ENCODE results near the gene POLQ.

Gene POLQ

DNA sequence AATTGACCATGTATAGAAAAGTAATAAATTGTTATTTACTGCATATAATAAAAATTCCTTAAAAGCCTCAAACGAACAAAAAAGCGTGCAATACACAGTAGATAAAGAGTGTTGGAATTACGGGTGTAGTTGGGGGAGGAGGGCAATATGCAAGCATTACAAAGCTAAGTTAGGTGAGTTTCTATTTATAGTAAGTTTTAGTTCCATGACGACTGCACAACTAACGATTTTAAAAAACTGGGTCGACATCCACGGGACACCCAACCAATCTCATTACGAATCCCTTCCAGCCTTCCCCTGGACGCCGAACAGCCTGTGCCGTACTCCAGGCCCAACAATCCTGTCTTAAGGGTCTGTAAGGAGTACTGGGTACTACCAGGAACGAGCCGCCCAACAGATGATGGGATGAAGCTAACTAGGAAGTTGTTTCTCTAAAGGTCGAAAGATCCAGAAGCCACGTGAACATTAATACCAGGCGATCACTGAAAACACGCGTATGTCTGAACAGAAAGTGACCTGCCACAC is 677 bp downstream of the POLQ start:
- POLR2A ChIA-PET: no interaction called here
- Histone ChIP-seq H3K27me3 (replicated peaks in 2 of 5; ENCODE audit: control insufficient read depth in 4 of 5, insufficient read depth in 5 of 5, low read length in 4 of 5) (no peaks in the 10 kb centered on the region), H3K4me3 (ENCODE audit: control insufficient read depth in 1 of 7, extremely low read depth in 1 of 7, insufficient read depth in 4 of 7, low read depth in 2 of 7, low read length in 6 of 7) (peak overlapping the region; percentile 76 to 99 (median 94)), H3K4me1 (ENCODE audit: control extremely low read depth in 1 of 4, control insufficient read depth in 4 of 4, insufficient read depth in 4 of 4, low read length in 3 of 4) (peaks cover 5 to 20% (median 11%) of the 10 kb centered on the region in 4 experiments), H3K9me3 (ENCODE audit: control extremely low read depth in 1 of 5, control insufficient read depth in 4 of 5, insufficient read depth in 2 of 5, low read depth in 1 of 5, low read length in 4 of 5) (no peaks in the 10 kb centered on the region), H3K27ac (ENCODE audit: insufficient read depth in 1 of 2, low read depth in 1 of 2, low read length in 2 of 2, poor library complexity in 1 of 2, severe bottlenecking in 2 of 2) (peak overlapping the region in 1 of 2 experiments; percentile 59), H3K36me3 (ENCODE audit: control insufficient read depth in 4 of 4, insufficient read depth in 4 of 4, low read length in 3 of 4) (peaks cover 0 to 21% (median 5%) of the 10 kb centered on the region in 4 experiments)
- 7% methylated on average over 12 of the region's 18 CpGs for WGBS (ENCODE audit: insufficient coverage)
- CTCF ChIA-PET: interaction anchor here (1.2 kb wide), 1 partner anchor 15 kb away, joined by 5 read pairs; no protein-coding TSS in a partner anchor
- DNase-seq: peak in 1 of 3 donors; percentile 18

DNA sequence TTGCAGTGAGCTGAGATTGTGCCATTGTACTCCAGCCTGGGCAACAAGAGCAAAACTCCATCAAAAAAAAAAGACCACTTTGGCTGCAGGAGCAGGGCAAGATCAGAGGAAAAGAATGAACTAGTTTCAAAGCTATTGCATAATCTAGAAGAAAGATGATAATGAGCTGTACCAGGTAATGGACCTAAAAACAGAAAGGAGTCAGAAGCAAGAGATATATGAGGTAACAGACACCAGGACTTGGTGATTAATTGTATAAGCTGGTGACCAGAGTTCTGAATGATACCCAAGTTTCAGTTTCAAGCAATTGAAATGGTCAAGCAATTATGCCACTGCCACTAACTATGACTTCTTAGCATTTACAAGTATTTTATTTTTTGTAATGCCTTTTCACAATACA is 2.9 kb downstream of the POLQ start:
- H3K27ac ChIP-seq (ENCODE audit: insufficient read depth in 1 of 2, low read depth in 1 of 2, low read length in 2 of 2, poor library complexity in 1 of 2, severe bottlenecking in 2 of 2): no peak overlapping the region
- POLR2A ChIA-PET: no interaction called here
- H3K9me3 ChIP-seq (ENCODE audit: control extremely low read depth in 1 of 5, control insufficient read depth in 4 of 5, insufficient read depth in 2 of 5, low read depth in 1 of 5, low read length in 4 of 5): no peaks in the 10 kb centered on the region
- no peak for DNase-seq
- H3K4me3 ChIP-seq (ENCODE audit: control insufficient read depth in 1 of 7, extremely low read depth in 1 of 7, insufficient read depth in 4 of 7, low read depth in 2 of 7, low read length in 6 of 7): no peak overlapping the region
- H3K36me3 ChIP-seq (ENCODE audit: control insufficient read depth in 4 of 4, insufficient read depth in 4 of 4, low read length in 3 of 4): peaks cover 5 to 35% (median 11%) of the 10 kb centered on the region in 4 experiments
- CTCF ChIA-PET: interaction anchor here (2.1 kb wide), 1 partner anchor 13 kb away, joined by 8 read pairs; no protein-coding TSS in a partner anchor
- no peaks in the 10 kb centered on the region for H3K27me3 ChIP-seq (replicated peaks in 2 of 5; ENCODE audit: control insufficient read depth in 4 of 5, insufficient read depth in 5 of 5, low read length in 4 of 5)
- H3K4me1 ChIP-seq (ENCODE audit: control extremely low read depth in 1 of 4, control insufficient read depth in 4 of 4, insufficient read depth in 4 of 4, low read length in 3 of 4): peaks cover 5 to 20% (median 11%) of the 10 kb centered on the region in 4 experiments

DNA sequence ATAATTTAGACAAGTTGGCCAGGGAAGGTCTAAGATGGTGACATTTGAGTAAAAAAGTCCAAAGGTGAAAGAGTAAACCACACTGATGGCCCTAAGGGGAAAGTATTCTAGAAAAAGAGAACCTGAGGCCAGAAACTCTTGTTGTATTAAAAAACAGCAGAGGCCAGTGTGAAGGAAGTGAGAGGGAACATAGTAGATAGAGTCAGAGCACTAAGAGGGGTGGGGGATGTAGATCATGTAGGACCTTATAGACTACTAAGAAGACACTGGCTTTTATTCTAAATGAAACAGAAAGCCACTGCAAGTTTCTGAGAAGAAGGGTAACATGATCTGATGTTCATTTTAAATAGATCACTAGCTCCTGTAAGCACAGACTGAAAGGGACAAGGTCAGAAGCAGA is 14.5 kb downstream of the POLQ start:
- H3K4me3 ChIP-seq (ENCODE audit: control insufficient read depth in 1 of 7, extremely low read depth in 1 of 7, insufficient read depth in 4 of 7, low read depth in 2 of 7, low read length in 6 of 7): no peak overlapping the region
- H3K27me3 ChIP-seq (replicated peaks in 2 of 5; ENCODE audit: control insufficient read depth in 4 of 5, insufficient read depth in 5 of 5, low read length in 4 of 5): no peaks in the 10 kb centered on the region
- H3K9me3 ChIP-seq (ENCODE audit: control extremely low read depth in 1 of 5, control insufficient read depth in 4 of 5, insufficient read depth in 2 of 5, low read depth in 1 of 5, low read length in 4 of 5): no peaks in the 10 kb centered on the region
- CTCF ChIA-PET: interaction anchor here (1.9 kb wide), 1 partner anchor 15 kb away, joined by 5 read pairs; the partner anchor contains the start of gene POLQ
- no peaks in the 10 kb centered on the region for H3K4me1 ChIP-seq (ENCODE audit: control extremely low read depth in 1 of 4, control insufficient read depth in 4 of 4, insufficient read depth in 4 of 4, low read length in 3 of 4)
- DNase-seq: no peak
- no peak overlapping the region for H3K27ac ChIP-seq (ENCODE audit: insufficient read depth in 1 of 2, low read depth in 1 of 2, low read length in 2 of 2, poor library complexity in 1 of 2, severe bottlenecking in 2 of 2)
- H3K36me3 ChIP-seq (ENCODE audit: control insufficient read depth in 4 of 4, insufficient read depth in 4 of 4, low read length in 3 of 4): peaks cover 4 to 53% (median 13%) of the 10 kb centered on the region in 4 experiments
- POLR2A ChIA-PET: no interaction called here

DNA sequence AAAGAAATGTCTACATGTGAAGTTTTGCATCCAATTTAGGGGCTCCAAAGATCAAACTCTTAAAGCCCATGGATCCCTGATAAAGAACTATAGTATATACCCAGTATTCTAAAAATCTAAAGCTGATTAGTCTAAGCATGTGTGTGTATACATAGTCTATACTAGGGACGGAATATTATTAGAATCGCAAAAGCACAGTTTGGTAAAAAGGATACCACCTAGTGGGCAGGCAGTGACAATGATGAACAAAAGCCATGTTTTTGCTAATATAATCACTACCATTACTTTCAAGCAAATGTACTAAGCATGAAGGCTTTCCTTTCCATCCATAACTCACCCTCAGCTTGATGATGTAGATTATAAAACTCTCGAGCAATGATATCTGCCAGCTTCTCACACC is 16.5 kb downstream of the POLQ start:
- H3K27me3 ChIP-seq (replicated peaks in 2 of 5; ENCODE audit: control insufficient read depth in 4 of 5, insufficient read depth in 5 of 5, low read length in 4 of 5): no peaks in the 10 kb centered on the region
- WGBS (ENCODE audit: insufficient coverage): no CpG with 5 or more reads among the region's 3 CpGs
- POLR2A ChIA-PET: no interaction called here
- H3K27ac ChIP-seq (ENCODE audit: insufficient read depth in 1 of 2, low read depth in 1 of 2, low read length in 2 of 2, poor library complexity in 1 of 2, severe bottlenecking in 2 of 2): no peak overlapping the region
- DNase-seq: peak in 2 of 3 donors; percentile 14 to 17
- H3K4me3 ChIP-seq (ENCODE audit: control insufficient read depth in 1 of 7, extremely low read depth in 1 of 7, insufficient read depth in 4 of 7, low read depth in 2 of 7, low read length in 6 of 7): no peak overlapping the region
- H3K36me3 ChIP-seq (ENCODE audit: control insufficient read depth in 4 of 4, insufficient read depth in 4 of 4, low read length in 3 of 4): peaks cover 2 to 51% (median 16%) of the 10 kb centered on the region in 4 experiments
- CTCF ChIA-PET: interaction anchor here (0.6 to 2.2 kb wide), 6 partner anchors 9 to 1259 kb away, joined by 3 to 8 read pairs (median 3); no protein-coding TSS in a partner anchor
- no peaks in the 10 kb centered on the region for H3K9me3 ChIP-seq (ENCODE audit: control extremely low read depth in 1 of 5, control insufficient read depth in 4 of 5, insufficient read depth in 2 of 5, low read depth in 1 of 5, low read length in 4 of 5)
- H3K4me1 ChIP-seq (ENCODE audit: control extremely low read depth in 1 of 4, control insufficient read depth in 4 of 4, insufficient read depth in 4 of 4, low read length in 3 of 4): no peaks in the 10 kb centered on the region

DNA sequence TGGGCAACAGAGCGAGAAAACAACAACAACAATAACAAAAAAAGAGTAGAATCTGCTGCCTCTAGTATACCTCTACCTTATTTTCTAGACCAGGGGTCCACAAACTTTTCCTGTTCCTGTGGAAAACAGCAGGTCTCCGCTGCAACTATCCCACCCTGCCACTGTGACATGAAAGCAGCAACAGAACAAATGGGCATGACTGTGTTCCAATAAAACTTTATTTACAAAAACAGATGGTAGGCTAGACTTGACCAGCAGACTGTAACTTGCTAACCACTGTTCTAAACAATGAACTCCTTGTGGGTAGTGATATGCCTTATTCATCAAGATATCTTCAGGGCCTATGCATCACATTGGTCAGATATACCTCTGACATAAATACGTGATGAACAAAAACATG is 25.3 kb downstream of the POLQ start:
- H3K4me1 ChIP-seq (ENCODE audit: control extremely low read depth in 1 of 4, control insufficient read depth in 4 of 4, insufficient read depth in 4 of 4, low read length in 3 of 4): no peaks in the 10 kb centered on the region
- peaks cover 16 to 63% (median 30%) of the 10 kb centered on the region in 4 experiments for H3K36me3 ChIP-seq (ENCODE audit: control insufficient read depth in 4 of 4, insufficient read depth in 4 of 4, low read length in 3 of 4)
- no peak for DNase-seq
- CTCF ChIA-PET: no interaction called here
- H3K4me3 ChIP-seq (ENCODE audit: control insufficient read depth in 1 of 7, extremely low read depth in 1 of 7, insufficient read depth in 4 of 7, low read depth in 2 of 7, low read length in 6 of 7): no peak overlapping the region
- no peak overlapping the region for H3K27ac ChIP-seq (ENCODE audit: insufficient read depth in 1 of 2, low read depth in 1 of 2, low read length in 2 of 2, poor library complexity in 1 of 2, severe bottlenecking in 2 of 2)
- POLR2A ChIA-PET: no interaction called here
- H3K27me3 ChIP-seq (replicated peaks in 2 of 5; ENCODE audit: control insufficient read depth in 4 of 5, insufficient read depth in 5 of 5, low read length in 4 of 5): no peaks in the 10 kb centered on the region
- H3K9me3 ChIP-seq (ENCODE audit: control extremely low read depth in 1 of 5, control insufficient read depth in 4 of 5, insufficient read depth in 2 of 5, low read depth in 1 of 5, low read length in 4 of 5): peaks cover 0 to 6% (median 5%) of the 10 kb centered on the region in 5 experiments
- 90% methylated on average over 2 of the region's 3 CpGs for WGBS (ENCODE audit: insufficient coverage)

DNA sequence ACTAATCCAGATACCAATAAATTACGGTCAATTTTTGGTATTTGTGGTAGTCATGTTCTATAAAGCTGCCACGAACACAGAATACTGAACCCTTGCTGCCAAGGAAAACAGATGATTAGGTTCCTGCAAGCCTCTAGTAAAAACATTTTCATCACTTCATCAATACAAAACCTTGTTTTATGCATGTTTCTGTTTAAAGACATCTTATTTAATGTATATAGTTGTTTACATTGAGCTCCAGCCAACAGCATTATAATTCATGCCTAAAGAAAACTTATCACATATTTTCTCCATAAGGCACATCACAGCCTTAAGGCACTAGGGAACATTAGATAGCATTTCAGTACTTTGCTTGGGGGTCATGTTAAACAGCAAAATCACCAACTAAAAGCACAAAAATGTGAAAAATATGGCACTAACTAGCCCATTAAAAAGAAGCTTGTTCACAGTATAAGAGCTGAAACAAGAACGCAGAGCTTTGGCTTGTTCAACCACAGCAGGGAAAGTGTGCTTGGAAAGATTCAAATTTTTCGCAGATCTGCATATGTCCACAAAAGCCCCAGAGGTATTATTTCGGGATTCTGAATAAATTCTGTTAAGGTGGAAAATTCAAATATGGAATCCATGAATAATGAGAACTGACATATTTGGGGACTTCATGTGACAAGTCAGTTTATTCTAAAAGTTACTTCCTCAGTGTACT is 27.7 kb downstream of the POLQ start:
- Histone ChIP-seq H3K4me3 (ENCODE audit: control insufficient read depth in 1 of 7, extremely low read depth in 1 of 7, insufficient read depth in 4 of 7, low read depth in 2 of 7, low read length in 6 of 7) (no peak overlapping the region), H3K27me3 (replicated peaks in 2 of 5; ENCODE audit: control insufficient read depth in 4 of 5, insufficient read depth in 5 of 5, low read length in 4 of 5) (no peaks in the 10 kb centered on the region), H3K9me3 (ENCODE audit: control extremely low read depth in 1 of 5, control insufficient read depth in 4 of 5, insufficient read depth in 2 of 5, low read depth in 1 of 5, low read length in 4 of 5) (peaks cover 0 to 11% (median 6%) of the 10 kb centered on the region in 5 experiments), H3K4me1 (ENCODE audit: control extremely low read depth in 1 of 4, control insufficient read depth in 4 of 4, insufficient read depth in 4 of 4, low read length in 3 of 4) (no peaks in the 10 kb centered on the region), H3K27ac (ENCODE audit: insufficient read depth in 1 of 2, low read depth in 1 of 2, low read length in 2 of 2, poor library complexity in 1 of 2, severe bottlenecking in 2 of 2) (no peak overlapping the region), H3K36me3 (ENCODE audit: control insufficient read depth in 4 of 4, insufficient read depth in 4 of 4, low read length in 3 of 4) (peaks cover 18 to 70% (median 38%) of the 10 kb centered on the region in 4 experiments)
- ChIA-PET POLR2A (no interaction called here), CTCF (no interaction called here)
- 100% methylated on average over 1 of the region's 5 CpGs for WGBS (ENCODE audit: insufficient coverage)
- no peak for DNase-seq

DNA sequence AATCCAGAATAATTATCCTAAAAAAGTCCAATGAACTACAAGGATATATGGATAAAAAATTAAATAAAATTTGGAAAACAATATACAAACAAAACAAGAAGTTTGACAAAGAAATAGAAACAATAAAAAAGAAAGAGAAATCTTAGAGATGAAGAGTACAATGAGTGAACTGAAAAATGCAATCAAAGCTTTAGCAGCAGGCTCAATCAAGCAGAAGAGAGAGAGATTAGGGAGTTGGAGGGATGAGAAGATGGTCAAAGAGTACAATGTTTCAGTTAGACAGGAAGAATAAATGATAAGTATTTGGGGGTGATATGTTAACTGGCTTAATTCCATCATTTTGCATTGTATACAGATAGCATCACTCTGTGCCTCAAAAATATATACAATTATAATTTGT is 29.9 kb downstream of the POLQ start:
- no peaks in the 10 kb centered on the region for H3K4me1 ChIP-seq (ENCODE audit: control extremely low read depth in 1 of 4, control insufficient read depth in 4 of 4, insufficient read depth in 4 of 4, low read length in 3 of 4)
- CTCF ChIA-PET: no interaction called here

More for the DNA sequence above, 29.9 kb downstream of the POLQ start:
- DNase-seq: peak in 2 of 3 donors; percentile 14 to 20
- H3K27me3 ChIP-seq (replicated peaks in 2 of 5; ENCODE audit: control insufficient read depth in 4 of 5, insufficient read depth in 5 of 5, low read length in 4 of 5): no peaks in the 10 kb centered on the region
- H3K9me3 ChIP-seq (ENCODE audit: control extremely low read depth in 1 of 5, control insufficient read depth in 4 of 5, insufficient read depth in 2 of 5, low read depth in 1 of 5, low read length in 4 of 5): peaks cover 0 to 11% (median 6%) of the 10 kb centered on the region in 5 experiments
- POLR2A ChIA-PET: no interaction called here
- H3K4me3 ChIP-seq (ENCODE audit: control insufficient read depth in 1 of 7, extremely low read depth in 1 of 7, insufficient read depth in 4 of 7, low read depth in 2 of 7, low read length in 6 of 7): no peak overlapping the region
- H3K27ac ChIP-seq (ENCODE audit: insufficient read depth in 1 of 2, low read depth in 1 of 2, low read length in 2 of 2, poor library complexity in 1 of 2, severe bottlenecking in 2 of 2): no peak overlapping the region
- peaks cover 18 to 60% (median 34%) of the 10 kb centered on the region in 4 experiments for H3K36me3 ChIP-seq (ENCODE audit: control insufficient read depth in 4 of 4, insufficient read depth in 4 of 4, low read length in 3 of 4)
